H9 (cell line): Measurements from ENCODE around the gene SZRD1. TPM values are rescaled to one million over a fixed set of nuclear protein-coding genes. Genes with fewer than 3 reads are reported as not detected.

ENCODE experiments used
- DNase-seq: peaks from one replicate; pipeline ENCODE4 v3.0.0-alpha.2; 2017
- H2AFZ ChIP-seq: one replicate; pipeline ENCODE4 v1.6.1; 2013; ENCODE audit warnings: mild to moderate bottlenecking, low read length, control low read depth, moderate library complexity
- H2AK5ac ChIP-seq: 2 replicates; pipeline ENCODE4 v1.6.1; 2013; ENCODE audit warnings: low read length, control low read depth, mixed read lengths; ENCODE audit not compliant: insufficient read length
- H2BK120ac ChIP-seq: one replicate; pipeline ENCODE4 v1.6.1; 2013; ENCODE audit warnings: low read depth, mild to moderate bottlenecking, low read length, control low read depth, inconsistent platforms; ENCODE audit not compliant: poor library complexity, severe bottlenecking
- H2BK12ac ChIP-seq: 2 replicates; pipeline ENCODE4 v1.6.1; 2013; ENCODE audit warnings: low read length, control low read depth, mixed read lengths, low read depth; ENCODE audit not compliant: insufficient read length
- H2BK15ac ChIP-seq: 2 replicates; pipeline ENCODE4 v1.6.1; 2013; ENCODE audit warnings: low read depth, low read length, control low read depth
- H2BK20ac ChIP-seq: one replicate; pipeline ENCODE4 v1.6.1; 2013; ENCODE audit warnings: low read depth, mild to moderate bottlenecking, low read length, control low read depth, inconsistent platforms; ENCODE audit not compliant: poor library complexity, severe bottlenecking
- H2BK5ac ChIP-seq: 2 replicates; pipeline ENCODE4 v1.6.1; 2013; ENCODE audit warnings: low read length, control low read depth, mixed read lengths; ENCODE audit not compliant: insufficient read length
- H3K14ac ChIP-seq: 2 replicates; pipeline ENCODE4 v1.6.1; 2013; ENCODE audit warnings: low read length, control low read depth; ENCODE audit not compliant: insufficient read depth
- H3K18ac ChIP-seq: 2 replicates; pipeline ENCODE4 v1.6.1; 2013; ENCODE audit warnings: low read depth, mild to moderate bottlenecking, mixed read lengths, low read length, control low read depth; ENCODE audit not compliant: insufficient read length
- H3K23ac ChIP-seq: 2 replicates; pipeline ENCODE4 v1.6.1; 2013; ENCODE audit warnings: low read length, control low read depth, mixed read lengths, low read depth; ENCODE audit not compliant: insufficient read length
- H3K23me2 ChIP-seq: 2 replicates; pipeline ENCODE4 v1.6.1; 2013; ENCODE audit warnings: low read depth, mild to moderate bottlenecking, mixed read lengths, low read length, control low read depth; ENCODE audit not compliant: insufficient read length, poor library complexity, severe bottlenecking
- H3K27ac ChIP-seq: 2 replicates; pipeline ENCODE4 v1.5.1; 2013; ENCODE audit warnings: low read length, control low read depth, mixed read lengths, low read depth; ENCODE audit not compliant: insufficient read length
- H3K27me3 ChIP-seq: 2 replicates; pipeline ENCODE4 v1.6.1; 2013; ENCODE audit warnings: low read length, control low read depth, inconsistent platforms; ENCODE audit not compliant: insufficient read depth
- H3K4ac ChIP-seq: 2 replicates; pipeline ENCODE4 v1.6.1; 2013; ENCODE audit warnings: low read depth, mild to moderate bottlenecking, control low read depth, inconsistent platforms, low read length, moderate library complexity
- H3K4me1 ChIP-seq: 2 replicates; pipeline ENCODE4 v1.6.1; 2013; ENCODE audit warnings: low read length, control low read depth, inconsistent platforms; ENCODE audit not compliant: insufficient read depth
- H3K4me2 ChIP-seq: 2 replicates; pipeline ENCODE4 v1.6.1; 2013; ENCODE audit warnings: low read length, control low read depth, mixed read lengths; ENCODE audit not compliant: insufficient read length, insufficient read depth
- H3K56ac ChIP-seq: 2 replicates; pipeline ENCODE4 v1.6.1; 2013; ENCODE audit warnings: low read depth, mild to moderate bottlenecking, mixed read lengths, low read length, control low read depth; ENCODE audit not compliant: insufficient read length
- H3K79me1 ChIP-seq: 2 replicates; pipeline ENCODE4 v1.6.1; 2013; ENCODE audit warnings: low read depth, mild to moderate bottlenecking, moderate library complexity, low read length, control low read depth, inconsistent platforms; ENCODE audit not compliant: insufficient read depth, poor library complexity, severe bottlenecking
- H3K79me2 ChIP-seq: 2 replicates; pipeline ENCODE4 v1.6.1; 2013; ENCODE audit warnings: low read length, control low read depth, inconsistent platforms; ENCODE audit not compliant: insufficient read depth
- H3K9ac ChIP-seq: 2 replicates; pipeline ENCODE4 v1.6.1; 2013; ENCODE audit warnings: low read length, control low read depth, mixed read lengths; ENCODE audit not compliant: insufficient read length; ENCODE audit errors: extremely low read depth
- H3K9me3 ChIP-seq: one replicate; pipeline ENCODE4 v1.6.1; 2013; ENCODE audit warnings: low read depth, low read length, inconsistent platforms; ENCODE audit not compliant: control insufficient read depth
- H3T11ph ChIP-seq: one replicate; pipeline ENCODE4 v1.6.1; 2013; ENCODE audit warnings: mild to moderate bottlenecking, low read length, control low read depth, inconsistent platforms
- H4K20me1 ChIP-seq: one replicate; pipeline ENCODE4 v1.6.1; 2013; ENCODE audit not compliant: control insufficient read depth, insufficient read length, insufficient read depth
- H4K5ac ChIP-seq: 2 replicates; pipeline ENCODE4 v1.6.1; 2013; ENCODE audit warnings: low read depth, mild to moderate bottlenecking, mixed read lengths, low read length, control low read depth; ENCODE audit not compliant: insufficient read length
- H4K8ac ChIP-seq: replicated peaks from 2 replicates; pipeline ENCODE4 v1.6.1; 2013; ENCODE audit warnings: low read length, control low read depth, mixed read lengths, low read depth; ENCODE audit not compliant: insufficient read length
- H4K91ac ChIP-seq: 2 replicates; pipeline ENCODE4 v1.6.1; 2013; ENCODE audit warnings: low read depth, mild to moderate bottlenecking, moderate library complexity, mixed read lengths, low read length, control low read depth; ENCODE audit not compliant: insufficient read length
- H3K27ac Mint-ChIP-seq, 3 experiments: 2 replicates in 2 of 3; 3 replicates in 1 of 3; pipeline ENCODE4 v1.8.0; 2020 to 2021; ENCODE audit warnings: mixed read lengths in 3 of 3, mild to moderate bottlenecking in 1 of 3, moderate library complexity in 1 of 3
- H3K27me3 Mint-ChIP-seq: 2 replicates; pipeline ENCODE4 v1.8.0; 2021; ENCODE audit warnings: low read depth, mild to moderate bottlenecking, moderate library complexity, mixed read lengths
- H3K36me3 Mint-ChIP-seq, 3 experiments: 2 replicates in 2 of 3; 3 replicates in 1 of 3; pipeline ENCODE4 v1.8.0; 2020 to 2021; ENCODE audit warnings: low read depth in 3 of 3, mixed read lengths in 3 of 3; ENCODE audit not compliant: insufficient read depth in 1 of 3
- H3K4me1 Mint-ChIP-seq, 2 experiments: 2 replicates each; pipeline ENCODE4 v1.8.0; 2020; ENCODE audit warnings: mixed read lengths in 2 of 2
- H3K4me3 Mint-ChIP-seq, 2 experiments: 2 replicates in 1 of 2; 3 replicates in 1 of 2; pipeline ENCODE4 v1.8.0; 2020 to 2021; ENCODE audit warnings: mild to moderate bottlenecking in 2 of 2, mixed read lengths in 2 of 2, moderate library complexity in 1 of 2
- H3K9me3 Mint-ChIP-seq, 2 experiments: 2 replicates in 1 of 2; 3 replicates in 1 of 2; pipeline ENCODE4 v1.8.0; 2020; ENCODE audit warnings: mild to moderate bottlenecking in 2 of 2, mixed read lengths in 2 of 2, moderate library complexity in 1 of 2
- WGBS: extraction: QIAGEN DNeasy Blood & Tissue Kit; methylation state at CpG from one replicate; pipeline ENCODE4 v1.1.7; 2013; ENCODE audit warnings: missing lambda C conversion rate, low lambda C conversion rate, mixed read lengths; ENCODE audit not compliant: insufficient read length; ENCODE audit errors: extremely low coverage; 5-methylcytosine and 5-hydroxymethylcytosine counted together
- total RNA-seq: library from RNA; stranded (reverse); gene quantifications from 2 replicates; pipeline ENCODE4 v1.2.1, GENCODE V29; 2021
- TF ChIP-seq, protein P1 (sequence below): fragments of 200-600 bp; sonication (generic); conservative IDR thresholded peaks from 3 replicates; pipeline ENCODE4 v1.8.0; 2021; ENCODE audit warnings: antibody characterized with exemption, mild to moderate bottlenecking

SZRD1 gene
- total RNA-seq, 1 experiment from 2014 or later: 118 TPM

DNA sequence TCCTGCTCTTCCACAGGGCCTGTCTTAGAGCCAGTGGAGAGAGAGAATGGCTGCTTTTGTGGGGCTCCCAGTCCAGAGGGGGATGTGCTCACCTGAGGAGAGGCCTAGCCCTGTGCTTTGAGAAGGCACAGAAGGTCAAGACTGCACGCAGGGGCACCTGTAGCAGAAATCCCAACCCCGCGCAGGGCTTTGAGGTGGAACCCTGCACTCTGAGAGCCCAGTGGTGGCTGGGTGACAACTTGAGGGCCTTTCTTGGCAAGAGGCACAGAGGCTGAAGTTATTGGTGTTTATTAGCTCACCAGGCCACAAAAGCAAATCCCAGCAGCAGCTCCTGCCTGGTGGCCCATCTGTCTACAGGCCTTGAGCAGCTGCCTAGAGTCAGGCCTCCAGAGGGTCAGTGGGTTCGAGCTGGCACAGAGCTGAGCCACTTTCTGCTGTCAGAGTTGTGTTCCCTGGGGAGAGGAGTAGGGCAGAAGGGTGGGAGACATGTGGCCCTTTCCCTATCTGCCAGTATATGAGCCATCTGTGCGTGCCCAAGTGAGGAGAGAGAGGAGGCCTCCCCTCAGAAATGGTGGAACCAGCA, 31.4 kb downstream of the SZRD1 start:
- Histone ChIP-seq H3K14ac (no peak overlapping the region), H4K20me1 (peaks cover 2% of the 10 kb centered on the region), H3K27me3 (no peaks in the 10 kb centered on the region), H2BK5ac (no peak overlapping the region), H3K23ac (no peak overlapping the region), H3K27ac (no peak overlapping the region), H2BK15ac (no peak overlapping the region), H2AK5ac (no peak overlapping the region), H3K9ac (no peak overlapping the region), H3K4me2 (no peak overlapping the region), H3K79me1 (peaks cover 3% of the 10 kb centered on the region), H3K18ac (no peak overlapping the region), H2AFZ (no peak overlapping the region), H4K5ac (no peak overlapping the region), H3K4me1 (no peaks in the 10 kb centered on the region; the same call in 1 of the 2 replicates), H3K56ac (no peak overlapping the region), H3K4ac (no peak overlapping the region), H2BK120ac (no peak overlapping the region), H2BK20ac (no peak overlapping the region), H3K79me2 (no peaks in the 10 kb centered on the region), H2BK12ac (no peak overlapping the region), H4K91ac (no peak overlapping the region), H3K9me3 (no peaks in the 10 kb centered on the region), H3K23me2 (no peaks in the 10 kb centered on the region), H4K8ac (no peak overlapping the region), H3T11ph (no peak overlapping the region)
- Mint-ChIP-seq H3K4me3 (no peak overlapping the region), H3K9me3 (no peaks in the 10 kb centered on the region), H3K27ac (peak overlapping the region; percentile 52 to 75 (median 68); a peak in 2 of 7 replicates), H3K4me1 (peaks cover under 1 to 3% of the 10 kb centered on the region in 2 experiments), H3K36me3 (peaks cover 6 to 48% (median 37%) of the 10 kb centered on the region in 3 experiments; a peak in 5 of 7 replicates), H3K27me3 (no peaks in the 10 kb centered on the region)
- DNase-seq: no peak
- TF ChIP-seq, protein P1, sequence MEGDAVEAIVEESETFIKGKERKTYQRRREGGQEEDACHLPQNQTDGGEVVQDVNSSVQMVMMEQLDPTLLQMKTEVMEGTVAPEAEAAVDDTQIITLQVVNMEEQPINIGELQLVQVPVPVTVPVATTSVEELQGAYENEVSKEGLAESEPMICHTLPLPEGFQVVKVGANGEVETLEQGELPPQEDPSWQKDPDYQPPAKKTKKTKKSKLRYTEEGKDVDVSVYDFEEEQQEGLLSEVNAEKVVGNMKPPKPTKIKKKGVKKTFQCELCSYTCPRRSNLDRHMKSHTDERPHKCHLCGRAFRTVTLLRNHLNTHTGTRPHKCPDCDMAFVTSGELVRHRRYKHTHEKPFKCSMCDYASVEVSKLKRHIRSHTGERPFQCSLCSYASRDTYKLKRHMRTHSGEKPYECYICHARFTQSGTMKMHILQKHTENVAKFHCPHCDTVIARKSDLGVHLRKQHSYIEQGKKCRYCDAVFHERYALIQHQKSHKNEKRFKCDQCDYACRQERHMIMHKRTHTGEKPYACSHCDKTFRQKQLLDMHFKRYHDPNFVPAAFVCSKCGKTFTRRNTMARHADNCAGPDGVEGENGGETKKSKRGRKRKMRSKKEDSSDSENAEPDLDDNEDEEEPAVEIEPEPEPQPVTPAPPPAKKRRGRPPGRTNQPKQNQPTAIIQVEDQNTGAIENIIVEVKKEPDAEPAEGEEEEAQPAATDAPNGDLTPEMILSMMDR: no peak
- WGBS: no CpG with 5 or more reads among the region's 5 CpGs
